ENCODE results near the gene ULK4. TPM values are rescaled to one million over a fixed set of nuclear protein-coding genes. Genes with fewer than 3 reads are reported as not detected.
"Not testable (repeated sequence)": the region's sequence is repeated elsewhere in the genome, so short reads cannot be mapped to it uniquely, and the experiment has no call there.

ULK4 gene
- polyA plus RNA-seq, 1 of the 3 experiments (the other 2 are of a cell fraction): 6.2 TPM

DNA sequence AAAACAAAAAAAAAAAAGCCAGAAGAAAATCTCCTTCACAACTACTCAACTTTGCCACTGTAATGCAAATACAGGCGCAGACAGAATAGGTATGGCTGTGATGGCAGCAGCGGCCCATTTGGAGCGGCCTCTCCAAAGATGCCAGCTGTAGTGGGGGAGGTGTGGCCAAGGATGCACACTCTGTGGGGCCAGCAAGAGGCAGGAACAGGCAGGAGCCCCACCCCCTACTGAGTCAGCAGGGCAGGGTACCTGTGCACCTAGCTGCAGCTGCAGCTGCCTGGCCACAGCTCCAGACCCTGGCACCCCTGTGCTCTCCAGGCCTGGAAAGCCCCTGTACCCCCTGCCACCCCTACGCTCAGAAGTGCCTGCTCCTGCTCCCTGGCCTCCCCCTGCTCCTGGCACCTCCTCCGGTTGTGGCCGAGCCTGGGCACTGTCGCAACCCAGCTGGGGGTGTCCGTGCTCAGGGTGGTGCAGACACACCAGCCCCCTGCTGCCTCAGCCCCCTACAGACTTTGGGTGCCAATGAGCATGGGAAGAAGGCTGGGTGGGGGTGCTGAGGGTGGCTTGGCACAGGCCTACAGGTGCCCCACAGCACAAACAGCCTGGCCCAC, 312.7 kb downstream of the ULK4 start:
- 90% methylated on average over 4 of the region's 8 CpGs for WGBS (ENCODE audit: low lambda C conversion rate)
- Histone ChIP-seq H3K4me1 (ENCODE audit: control insufficient read depth in 1 of 2, insufficient read depth in 2 of 2, low read depth in 1 of 2, low read length in 1 of 2) (no peaks in the 10 kb centered on the region), H3K9me3 (no peaks in the 10 kb centered on the region), H3F3A (replicated peaks; ENCODE audit: insufficient read depth) (no peaks in the 10 kb centered on the region), H2AFZ (ENCODE audit: low read depth) (no peak overlapping the region), H3K4me2 (no peak overlapping the region), H4K20me1 (ENCODE audit: insufficient read depth) (no peaks in the 10 kb centered on the region), H3K9me2 (no peaks in the 10 kb centered on the region), H3K4me3 (ENCODE audit: low read depth in 2 of 2, low read length in 1 of 2) (no peak overlapping the region), H3K27me3 (ENCODE audit: insufficient read depth) (no peaks in the 10 kb centered on the region), H3K36me3 (replicated peaks in 1 of 2; ENCODE audit: control insufficient read depth in 1 of 2, insufficient read depth in 2 of 2, low read length in 1 of 2) (no peaks in the 10 kb centered on the region), H3K27ac (ENCODE audit: low read depth in 2 of 2, low read length in 1 of 2) (no peak overlapping the region), H3K9ac (no peak overlapping the region), H3K79me2 (ENCODE audit: insufficient read depth) (no peaks in the 10 kb centered on the region)
- CTCF ChIA-PET: no interaction called here
- POLR2A ChIA-PET: no interaction called here
- DNase-seq: no peak
- TF ChIP-seq GATA2 (CRISPR knock-in tag; IDR thresholded peaks at IDR 0.05) (no peak), TAF1 (IDR thresholded peaks at IDR 0.05; ENCODE audit: borderline replicate concordance, low read depth, low read length) (no peak), RCOR1 (IDR thresholded peaks at IDR 0.05; ENCODE audit: low read length) (no peak), JUND (IDR thresholded peaks at IDR 0.05) (no peak), TEAD4 (IDR thresholded peaks at IDR 0.05; ENCODE audit: borderline replicate concordance, insufficient read depth) (no peak), NRF1 (IDR thresholded peaks at IDR 0.05; ENCODE audit: low read depth, low read length) (no peak), MEF2A (IDR thresholded peaks at IDR 0.05; ENCODE audit: borderline replicate concordance, low read depth) (no peak), YY1 (IDR thresholded peaks at IDR 0.05; ENCODE audit: low read depth) (no peak), POLR2AphosphoS5 (IDR thresholded peaks at IDR 0.05; ENCODE audit: low read depth, low read length) (no peak), EZH2phosphoT487 (IDR thresholded peaks at IDR 0.05; ENCODE audit: borderline replicate concordance, low read depth) (no peak), FOXM1 (IDR thresholded peaks at IDR 0.05; ENCODE audit: low read depth) (no peak)
- TF ChIP-seq, protein P1, sequence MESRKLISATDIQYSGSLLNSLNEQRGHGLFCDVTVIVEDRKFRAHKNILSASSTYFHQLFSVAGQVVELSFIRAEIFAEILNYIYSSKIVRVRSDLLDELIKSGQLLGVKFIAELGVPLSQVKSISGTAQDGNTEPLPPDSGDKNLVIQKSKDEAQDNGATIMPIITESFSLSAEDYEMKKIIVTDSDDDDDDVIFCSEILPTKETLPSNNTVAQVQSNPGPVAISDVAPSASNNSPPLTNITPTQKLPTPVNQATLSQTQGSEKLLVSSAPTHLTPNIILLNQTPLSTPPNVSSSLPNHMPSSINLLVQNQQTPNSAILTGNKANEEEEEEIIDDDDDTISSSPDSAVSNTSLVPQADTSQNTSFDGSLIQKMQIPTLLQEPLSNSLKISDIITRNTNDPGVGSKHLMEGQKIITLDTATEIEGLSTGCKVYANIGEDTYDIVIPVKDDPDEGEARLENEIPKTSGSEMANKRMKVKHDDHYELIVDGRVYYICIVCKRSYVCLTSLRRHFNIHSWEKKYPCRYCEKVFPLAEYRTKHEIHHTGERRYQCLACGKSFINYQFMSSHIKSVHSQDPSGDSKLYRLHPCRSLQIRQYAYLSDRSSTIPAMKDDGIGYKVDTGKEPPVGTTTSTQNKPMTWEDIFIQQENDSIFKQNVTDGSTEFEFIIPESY (IDR thresholded peaks at IDR 0.05; ENCODE audit: borderline replicate concordance, low read depth): no peak
- TF ChIP-seq, protein P2, sequence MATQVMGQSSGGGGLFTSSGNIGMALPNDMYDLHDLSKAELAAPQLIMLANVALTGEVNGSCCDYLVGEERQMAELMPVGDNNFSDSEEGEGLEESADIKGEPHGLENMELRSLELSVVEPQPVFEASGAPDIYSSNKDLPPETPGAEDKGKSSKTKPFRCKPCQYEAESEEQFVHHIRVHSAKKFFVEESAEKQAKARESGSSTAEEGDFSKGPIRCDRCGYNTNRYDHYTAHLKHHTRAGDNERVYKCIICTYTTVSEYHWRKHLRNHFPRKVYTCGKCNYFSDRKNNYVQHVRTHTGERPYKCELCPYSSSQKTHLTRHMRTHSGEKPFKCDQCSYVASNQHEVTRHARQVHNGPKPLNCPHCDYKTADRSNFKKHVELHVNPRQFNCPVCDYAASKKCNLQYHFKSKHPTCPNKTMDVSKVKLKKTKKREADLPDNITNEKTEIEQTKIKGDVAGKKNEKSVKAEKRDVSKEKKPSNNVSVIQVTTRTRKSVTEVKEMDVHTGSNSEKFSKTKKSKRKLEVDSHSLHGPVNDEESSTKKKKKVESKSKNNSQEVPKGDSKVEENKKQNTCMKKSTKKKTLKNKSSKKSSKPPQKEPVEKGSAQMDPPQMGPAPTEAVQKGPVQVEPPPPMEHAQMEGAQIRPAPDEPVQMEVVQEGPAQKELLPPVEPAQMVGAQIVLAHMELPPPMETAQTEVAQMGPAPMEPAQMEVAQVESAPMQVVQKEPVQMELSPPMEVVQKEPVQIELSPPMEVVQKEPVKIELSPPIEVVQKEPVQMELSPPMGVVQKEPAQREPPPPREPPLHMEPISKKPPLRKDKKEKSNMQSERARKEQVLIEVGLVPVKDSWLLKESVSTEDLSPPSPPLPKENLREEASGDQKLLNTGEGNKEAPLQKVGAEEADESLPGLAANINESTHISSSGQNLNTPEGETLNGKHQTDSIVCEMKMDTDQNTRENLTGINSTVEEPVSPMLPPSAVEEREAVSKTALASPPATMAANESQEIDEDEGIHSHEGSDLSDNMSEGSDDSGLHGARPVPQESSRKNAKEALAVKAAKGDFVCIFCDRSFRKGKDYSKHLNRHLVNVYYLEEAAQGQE (IDR thresholded peaks at IDR 0.05; ENCODE audit: low read depth, low read length): no peak
- TF ChIP-seq, protein P3, sequence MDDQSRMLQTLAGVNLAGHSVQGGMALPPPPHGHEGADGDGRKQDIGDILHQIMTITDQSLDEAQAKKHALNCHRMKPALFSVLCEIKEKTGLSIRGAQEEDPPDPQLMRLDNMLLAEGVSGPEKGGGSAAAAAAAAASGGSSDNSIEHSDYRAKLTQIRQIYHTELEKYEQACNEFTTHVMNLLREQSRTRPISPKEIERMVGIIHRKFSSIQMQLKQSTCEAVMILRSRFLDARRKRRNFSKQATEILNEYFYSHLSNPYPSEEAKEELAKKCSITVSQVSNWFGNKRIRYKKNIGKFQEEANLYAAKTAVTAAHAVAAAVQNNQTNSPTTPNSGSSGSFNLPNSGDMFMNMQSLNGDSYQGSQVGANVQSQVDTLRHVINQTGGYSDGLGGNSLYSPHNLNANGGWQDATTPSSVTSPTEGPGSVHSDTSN (IDR thresholded peaks at IDR 0.05): no peak

DNA sequence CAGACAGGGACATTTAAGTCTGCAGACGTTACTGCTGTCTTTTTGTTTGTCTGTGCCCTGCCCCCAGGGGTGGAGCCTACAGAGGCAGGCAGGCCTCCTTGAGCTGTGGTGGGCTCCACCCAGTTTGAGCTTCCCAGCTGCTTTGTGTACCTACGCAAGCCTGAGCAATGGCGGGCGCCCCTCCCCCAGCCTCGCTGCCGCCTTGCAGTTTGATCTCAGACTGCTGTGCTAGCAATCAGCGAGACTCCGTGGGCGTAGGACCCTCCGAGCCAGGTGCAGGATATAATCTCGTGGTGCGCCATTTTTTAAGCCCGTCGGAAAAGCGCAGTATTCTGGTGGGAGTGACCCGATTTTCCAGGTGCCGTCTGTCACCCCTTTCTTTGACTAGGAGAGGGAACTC, 314.2 kb downstream of the ULK4 start:
- H3K4me3 ChIP-seq (ENCODE audit: low read depth in 2 of 2, low read length in 1 of 2); H3K27me3 ChIP-seq (ENCODE audit: insufficient read depth); H4K20me1 ChIP-seq (ENCODE audit: insufficient read depth); H3F3A ChIP-seq (replicated peaks; ENCODE audit: insufficient read depth); POLR2A ChIA-PET; H3K36me3 ChIP-seq (replicated peaks in 1 of 2; ENCODE audit: control insufficient read depth in 1 of 2, insufficient read depth in 2 of 2, low read length in 1 of 2); H3K79me2 ChIP-seq (ENCODE audit: insufficient read depth); H3K9me2 ChIP-seq; CTCF ChIA-PET; H3K27ac ChIP-seq (ENCODE audit: low read depth in 2 of 2, low read length in 1 of 2); H3K4me2 ChIP-seq; H2AFZ ChIP-seq (ENCODE audit: low read depth); DNase-seq; H3K9ac ChIP-seq; H3K9me3 ChIP-seq; H3K4me1 ChIP-seq (ENCODE audit: control insufficient read depth in 1 of 2, insufficient read depth in 2 of 2, low read depth in 1 of 2, low read length in 1 of 2): not testable (repeated sequence)
- 100% methylated on average over 7 of the region's 17 CpGs for WGBS (ENCODE audit: low lambda C conversion rate)
